ENCODE measurements around the gene AKNA.

AKNA gene

GRCh38 chr9:114299286-114300152 is 88.3 kb downstream of the AKNA start:
- no peak for DNase-seq

- no peak for DNase-seq
These were observed 91.4 kb downstream of the AKNA start for GRCh38 chr9:114296338-114296737.

GRCh38 chr9:114294664-114295063 is 93.1 kb downstream of the AKNA start:
- no peak for DNase-seq

GRCh38 chr9:114291886-114292590 is 95.7 kb downstream of the AKNA start:
- DNase-seq, result no peak

GRCh38 chr9:114291064-114291474 is 96.7 kb downstream of the AKNA start:
- DNase-seq, result peak; percentile 3

GRCh38 chr9:114290561-114290986 is 97.2 kb downstream of the AKNA start:
- DNase-seq, result no peak

- DNase-seq, result no peak
These were observed 98.0 kb downstream of the AKNA start for GRCh38 chr9:114289571-114290481.

DNA sequence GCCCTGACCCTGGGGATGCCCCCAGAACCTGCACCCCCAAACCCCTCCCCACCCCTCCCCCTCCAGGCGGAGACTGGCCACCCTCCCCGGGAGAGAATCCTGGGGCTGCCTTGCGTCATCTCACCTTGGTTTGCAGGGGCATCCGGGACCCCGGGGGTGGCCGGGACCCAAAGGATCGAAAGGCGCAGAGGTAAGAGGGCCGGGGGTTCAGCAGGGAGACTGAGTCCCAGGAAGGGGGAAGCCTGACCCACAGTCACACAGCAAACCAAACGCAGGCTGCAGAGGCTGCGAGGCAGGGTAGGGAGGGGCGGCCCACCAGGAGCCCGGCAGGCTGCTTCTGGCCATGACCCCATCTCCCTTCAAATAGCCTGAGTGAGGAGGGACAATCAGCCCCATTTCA is 98.7 kb downstream of the AKNA start:
- DNase-seq, result no peak

GRCh38 chr9:114288193-114289091 is 99.3 kb downstream of the AKNA start:
- DNase-seq, result no peak

DNA sequence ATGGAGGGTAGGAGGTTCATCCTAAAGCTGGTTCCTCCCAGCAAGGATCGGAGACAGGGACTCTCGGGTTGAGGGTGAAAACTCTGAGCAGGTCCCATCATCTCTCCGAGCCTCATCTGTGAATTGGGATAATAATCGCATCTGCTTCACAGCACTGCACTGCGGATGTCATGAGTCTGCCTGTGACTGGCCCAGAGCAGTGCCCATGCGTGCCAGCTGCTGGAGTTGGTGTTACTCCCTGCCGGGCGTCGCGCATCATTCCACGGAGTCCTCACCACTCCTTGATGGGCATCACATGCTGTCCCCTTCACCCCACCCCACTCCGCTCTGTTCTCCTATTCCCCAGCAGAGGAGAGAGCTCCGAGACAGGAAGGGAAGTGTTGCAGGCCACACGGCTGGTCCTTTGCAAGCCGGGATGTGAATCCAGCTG is 100.0 kb downstream of the AKNA start:
- no peak for DNase-seq

- no peak for DNase-seq
These were observed 100.6 kb downstream of the AKNA start for GRCh38 chr9:114287001-114287762.

- no peak for DNase-seq
These were observed 101.6 kb downstream of the AKNA start for GRCh38 chr9:114286146-114286679.

- no peak for DNase-seq
These were observed 102.5 kb downstream of the AKNA start for GRCh38 chr9:114285166-114285867.

DNA sequence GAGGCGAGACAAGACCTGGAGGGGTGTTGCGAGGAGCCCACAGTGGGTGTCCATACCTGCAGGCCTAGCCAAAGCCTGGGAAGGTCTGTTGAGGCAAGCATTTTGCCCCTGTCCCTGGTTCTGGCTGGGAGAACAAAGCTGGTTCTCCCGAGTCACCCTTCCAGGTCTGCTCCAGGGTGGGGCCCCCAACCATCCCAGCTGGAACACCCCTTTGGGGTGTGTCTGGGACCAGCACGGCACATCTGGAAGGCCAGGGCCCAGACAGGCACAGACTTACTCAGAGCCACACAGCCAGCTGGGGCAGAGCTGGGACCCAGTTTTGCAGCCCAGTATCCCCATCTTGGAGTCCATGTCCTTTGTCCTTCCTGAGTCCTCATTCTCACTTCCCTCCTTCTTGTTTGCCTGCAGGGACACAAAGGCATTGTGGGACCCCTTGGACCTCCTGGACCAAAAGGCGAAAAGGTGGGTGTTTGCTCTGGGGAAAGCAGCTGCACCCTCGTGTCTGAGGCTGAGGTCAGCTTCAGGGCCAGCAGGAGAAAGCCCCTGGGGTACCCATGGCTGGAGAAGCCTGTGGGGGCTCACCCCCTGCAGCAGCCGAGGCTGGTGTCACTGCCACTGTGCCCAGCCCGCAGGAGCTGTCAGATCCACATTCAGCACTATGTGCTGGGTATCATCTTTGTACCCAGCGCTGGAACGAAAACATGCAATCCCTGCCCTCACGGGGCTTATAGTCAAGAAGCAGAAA is 103.3 kb downstream of the AKNA start:
- no peak for DNase-seq
